GM18861 (cell line): Measurements from ENCODE around the gene DAB1.

Experiments used
- ATAC-seq: cut with Tn5 transposase; IDR thresholded peaks from one replicate; pipeline ENCODE4 v1.9.1; 2021; ENCODE audit not compliant: unreplicated experiment

The DAB1 gene

GRCh38 chr1:57277681-57278080 is 146.2 kb downstream of the DAB1 start:
- no peak for ATAC-seq

DNA sequence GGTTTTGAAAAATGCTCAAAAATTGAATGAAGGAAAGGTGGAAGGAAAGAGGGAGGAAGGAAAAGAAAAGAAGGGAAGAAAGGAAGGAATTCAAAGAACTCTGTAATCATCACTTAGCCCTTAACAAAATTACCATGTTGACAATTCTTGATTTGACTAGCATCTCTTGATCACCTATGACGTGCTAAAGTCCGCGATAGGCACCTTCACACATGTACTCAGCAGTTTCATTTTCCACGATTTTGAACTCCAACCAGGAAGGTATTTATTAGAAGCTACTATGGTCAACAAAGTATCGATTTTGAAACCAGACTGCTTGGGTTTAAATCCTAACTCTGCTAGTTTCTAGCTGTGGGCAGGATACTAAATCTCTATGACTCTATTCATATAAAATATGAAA is 146.9 kb downstream of the DAB1 start:
- ATAC-seq = no peak

DNA sequence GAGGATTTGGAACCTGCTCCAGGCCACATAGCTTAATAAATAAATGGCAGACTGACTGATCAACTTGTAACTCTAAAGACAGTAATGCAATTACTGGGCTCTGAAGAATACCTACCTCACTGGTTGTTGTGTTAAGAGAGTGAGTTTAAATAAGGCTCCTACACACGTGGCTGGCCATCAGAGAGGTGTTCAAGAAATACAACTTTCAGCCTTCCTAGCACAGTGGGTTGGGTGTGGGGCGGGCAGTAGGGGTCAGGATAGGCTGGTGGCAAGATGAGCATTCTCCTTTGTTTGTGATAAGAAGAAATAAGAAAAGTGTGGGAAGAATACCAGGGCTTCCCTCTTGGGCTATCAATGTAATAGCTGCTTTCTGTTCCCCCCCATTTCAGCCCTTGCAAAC is 151.3 kb downstream of the DAB1 start:
- ATAC-seq = no peak

- ATAC-seq = no peak
These were observed 151.7 kb downstream of the DAB1 start for GRCh38 chr1:57272150-57272549.

DNA sequence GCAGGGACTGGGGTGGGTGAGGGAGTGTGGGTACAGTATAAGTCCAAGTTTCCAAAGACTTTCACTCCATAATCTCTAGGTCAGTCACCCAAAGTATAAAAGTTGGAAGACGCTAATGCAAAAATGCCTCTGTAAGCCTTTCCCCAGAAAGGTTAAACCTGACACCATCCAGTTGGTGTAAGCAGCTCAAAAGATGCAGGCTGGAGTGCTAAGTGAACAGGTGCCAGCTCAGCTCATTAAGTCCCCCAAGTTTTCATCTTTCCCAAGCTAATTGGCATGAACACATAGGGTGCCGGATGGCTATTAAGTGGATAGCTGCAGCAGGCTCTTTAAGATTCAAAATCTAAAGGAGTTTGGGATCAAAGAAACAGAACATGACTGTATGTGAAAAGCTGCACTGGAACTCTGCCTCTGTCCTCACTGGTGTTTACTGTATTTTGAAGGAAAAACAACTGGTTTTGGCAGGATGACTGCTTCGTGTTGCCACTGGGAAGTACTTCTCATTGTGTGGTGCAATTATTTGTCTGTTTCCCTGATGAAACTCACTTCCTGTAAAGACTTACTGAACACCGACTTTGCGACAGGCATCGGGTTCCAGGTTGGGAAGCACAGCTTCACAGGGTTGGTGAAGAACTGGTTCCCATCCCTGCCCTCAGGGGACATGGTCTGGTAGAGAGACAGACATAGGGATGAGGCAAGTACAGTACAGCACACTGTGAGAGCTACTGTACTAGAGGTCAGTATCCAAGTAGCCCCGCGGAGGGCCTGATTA is 152.7 kb downstream of the DAB1 start:
- ATAC-seq = no peak

DNA sequence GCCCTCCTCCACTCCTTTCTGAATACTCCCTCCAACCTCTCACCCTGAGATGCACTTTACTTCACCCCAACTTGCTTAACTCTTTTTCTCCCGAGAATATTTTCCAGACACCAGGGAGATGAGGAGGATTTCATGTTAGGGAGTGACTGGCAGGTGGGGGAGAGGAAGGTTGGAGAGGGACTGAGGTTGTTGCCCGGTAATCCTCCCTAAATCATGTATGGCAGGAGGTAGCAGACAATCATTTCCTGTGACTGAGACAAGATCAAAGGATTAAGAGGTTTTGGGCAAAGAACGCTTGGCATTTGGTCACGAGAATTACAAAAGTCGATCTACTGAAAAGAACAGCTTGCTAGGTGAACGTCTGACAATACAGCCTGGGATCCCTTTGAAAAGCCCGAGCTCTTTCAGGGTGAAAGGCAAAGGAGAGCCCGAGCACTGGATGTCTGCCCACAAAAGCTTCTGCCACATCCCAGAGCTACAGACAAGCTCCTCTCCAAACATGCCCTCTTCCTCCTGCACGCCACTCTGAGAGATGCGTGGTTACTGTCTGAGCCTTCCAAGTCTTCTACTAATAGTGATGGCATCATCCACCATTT is 154.1 kb downstream of the DAB1 start:
- ATAC-seq = no peak

- no peak for ATAC-seq
These were observed 158.8 kb downstream of the DAB1 start for GRCh38 chr1:57265104-57265503.

DNA sequence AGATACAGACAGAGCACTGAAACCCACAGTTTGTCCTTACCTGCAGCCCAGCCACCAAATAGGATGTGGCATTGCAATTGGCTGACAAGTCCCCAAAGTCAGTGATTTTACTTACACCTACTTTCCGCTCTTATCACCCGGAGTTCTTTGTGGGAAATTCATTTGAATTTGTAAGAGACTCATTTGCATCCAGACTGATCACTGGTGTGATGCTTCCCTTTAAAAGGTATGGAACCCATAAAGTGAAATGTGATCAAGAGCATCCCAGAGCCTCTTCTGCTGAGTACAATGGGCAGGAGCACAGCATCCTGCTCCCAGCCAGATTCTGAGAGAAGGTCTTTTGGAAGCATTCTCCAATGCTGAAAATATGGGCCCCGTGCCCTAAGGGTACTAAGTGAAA is 161.4 kb downstream of the DAB1 start:
- ATAC-seq = no peak

GRCh38 chr1:57258557-57259325 is 165.1 kb downstream of the DAB1 start:
- no peak for ATAC-seq

DNA sequence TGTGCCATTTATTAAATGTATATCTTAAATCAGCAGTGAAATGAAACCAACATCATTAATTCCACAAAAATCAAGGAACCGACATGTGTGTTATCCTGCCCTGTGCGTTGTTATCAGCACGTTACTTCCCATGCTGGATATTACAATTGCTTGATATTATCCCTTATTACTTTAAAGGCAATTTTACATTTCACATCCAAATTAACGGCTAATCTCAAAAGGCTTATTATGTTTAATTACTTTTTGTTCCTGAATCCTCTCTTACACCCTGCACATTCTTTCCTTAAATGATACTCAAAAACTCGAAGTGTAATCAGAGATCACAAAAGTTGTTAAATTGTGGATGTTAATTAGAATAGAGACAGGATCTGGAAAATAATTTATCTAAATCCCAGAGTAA is 167.9 kb downstream of the DAB1 start:
- no peak for ATAC-seq

DNA sequence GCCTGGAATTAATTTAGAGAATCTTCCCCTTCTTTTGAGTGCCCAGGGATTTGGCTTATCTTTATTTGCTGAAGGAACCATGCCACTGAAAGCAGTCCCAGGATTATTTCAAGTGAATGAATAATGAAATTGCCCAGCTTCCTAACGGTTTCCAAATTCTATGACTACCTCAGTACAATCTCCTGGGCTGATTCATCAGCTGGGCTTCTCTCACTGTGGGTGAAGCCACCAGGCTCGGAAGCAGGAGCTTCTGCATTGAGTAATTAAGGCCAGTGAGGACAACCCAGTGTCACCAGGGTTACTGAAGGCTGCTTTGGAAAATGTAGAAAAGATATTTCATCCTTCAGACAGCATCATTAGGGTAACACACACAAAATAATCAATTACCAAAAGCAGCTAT is 169.8 kb downstream of the DAB1 start:
- ATAC-seq = no peak

GRCh38 chr1:57252597-57253294 is 171.1 kb downstream of the DAB1 start:
- no peak for ATAC-seq

GRCh38 chr1:57250021-57250420 is 173.8 kb downstream of the DAB1 start:
- no peak for ATAC-seq

DNA sequence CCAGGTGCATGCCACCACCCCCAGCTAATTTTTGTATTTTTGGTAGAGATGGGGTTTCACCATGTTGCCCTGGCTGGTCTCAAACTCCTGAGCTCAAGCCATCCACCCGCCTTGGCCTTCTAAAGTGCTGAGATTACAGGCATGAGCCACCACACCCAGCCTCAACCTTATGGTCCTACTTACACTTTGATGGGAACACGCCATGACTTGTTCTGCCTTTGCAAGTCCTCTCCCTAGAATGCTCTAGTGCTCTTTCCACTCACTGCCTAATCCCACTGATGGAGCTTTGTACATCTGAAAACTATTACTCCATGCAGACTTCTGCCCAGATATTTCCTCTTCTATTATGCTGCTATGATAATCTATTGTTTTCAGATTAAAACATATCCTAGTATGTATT is 174.3 kb downstream of the DAB1 start:
- ATAC-seq = no peak

GRCh38 chr1:57248830-57249229 is 175.0 kb downstream of the DAB1 start:
- ATAC-seq = no peak

- ATAC-seq = no peak
These were observed 185.6 kb downstream of the DAB1 start for GRCh38 chr1:57238233-57238781.

DNA sequence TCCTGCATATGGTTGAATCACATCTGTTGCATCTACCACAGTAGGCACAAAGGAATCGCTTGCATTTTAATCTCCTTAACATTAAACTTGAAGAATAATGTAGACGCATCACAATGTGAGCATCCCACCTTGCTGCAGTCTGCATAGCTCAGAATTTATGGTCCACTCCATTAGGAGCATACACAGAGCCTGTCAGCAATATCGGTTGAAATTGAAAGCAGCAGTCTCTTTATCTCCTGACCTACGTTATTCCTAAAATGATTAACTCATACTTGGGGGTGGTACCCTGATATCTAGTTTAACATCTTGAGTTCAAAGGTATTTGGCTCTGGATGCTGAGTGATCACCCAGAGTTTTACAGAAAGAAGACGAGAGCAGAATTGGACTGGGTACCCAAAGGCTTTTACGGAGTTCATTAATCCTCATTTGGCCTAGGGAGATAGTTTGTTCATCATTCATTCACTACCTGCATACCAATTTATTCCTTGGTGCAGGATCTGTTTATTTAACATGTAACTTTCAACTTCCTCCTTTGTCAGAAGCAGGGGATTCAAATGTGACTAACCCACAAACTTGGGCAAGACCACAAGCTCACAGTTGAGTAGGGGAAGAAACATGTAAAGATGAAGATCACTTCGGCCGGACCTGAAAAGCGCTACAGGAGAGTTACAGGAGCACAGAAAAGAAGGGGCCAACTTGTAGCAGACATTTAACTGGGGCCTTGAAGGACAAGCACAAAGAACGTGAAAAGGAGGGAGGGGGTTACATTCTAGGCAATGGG is 187.9 kb downstream of the DAB1 start:
- no peak for ATAC-seq

GRCh38 chr1:57234459-57234858 is 189.4 kb downstream of the DAB1 start:
- no peak for ATAC-seq

DNA sequence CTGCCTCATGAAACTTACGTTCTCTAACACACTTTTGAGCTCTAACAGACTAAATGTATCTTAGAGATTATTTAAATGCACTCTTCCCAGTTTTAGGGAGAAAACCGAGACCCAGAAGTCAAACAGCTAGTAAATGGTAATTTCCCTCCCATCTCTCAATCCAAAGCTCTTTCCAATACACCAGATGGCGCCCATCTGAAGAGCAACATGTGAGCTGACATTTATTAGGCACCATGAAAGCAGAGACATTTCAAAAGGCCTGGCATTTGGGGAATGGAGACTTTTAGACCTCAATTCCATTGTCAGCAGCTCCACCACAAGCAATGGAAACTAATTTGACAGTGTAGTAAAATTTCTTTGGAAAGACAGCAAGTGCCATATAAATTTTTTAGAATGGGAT is 191.4 kb downstream of the DAB1 start:
- ATAC-seq = no peak

DNA sequence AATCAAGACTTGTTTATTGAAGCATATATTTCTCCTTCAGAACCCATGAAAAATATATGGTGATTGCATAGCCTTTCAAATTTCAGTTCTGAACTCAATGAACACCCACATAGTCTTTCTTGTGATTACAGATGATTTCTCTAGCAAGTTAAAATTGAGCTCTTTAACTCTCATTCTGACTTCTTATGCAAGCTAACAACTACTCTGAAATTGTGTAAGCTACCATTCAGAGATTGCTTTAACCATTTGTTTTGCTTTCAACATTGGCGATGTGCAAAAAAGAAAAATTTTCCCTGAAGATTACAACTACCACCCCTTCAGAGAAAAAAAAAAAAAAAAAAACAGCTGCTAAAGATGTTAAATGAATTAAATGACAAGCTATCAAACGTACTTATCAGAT is 193.9 kb downstream of the DAB1 start:
- no peak for ATAC-seq
